HCT116 (cell line): ENCODE measurements around the gene F2RL2. TPM values are rescaled to one million over a fixed set of nuclear protein-coding genes. Genes with fewer than 3 reads are reported as not detected.

ENCODE experiments used
- ATAC-seq: fragments of 200-7000 bp; cut with Tn5 transposase; 2 replicates; pipeline ENCODE4 v1.9.1; 2020; ENCODE audit warnings: mild to moderate bottlenecking, moderate library complexity
- BruUV-seq: library from RNA; stranded (reverse); fragments of 400-500 nt; replicated peaks from 2 replicates; lab custom pipeline; 2021; lab: Mats Ljungman, UMichigan
- CTCF ChIA-PET: fragments of 300-600 bp; sonication (Branson Sonifier 250); formaldehyde crosslinking; loops from one replicate; lab custom pipeline; 2021; ENCODE audit warnings: antibody characterized with exemption; lab: Charles Lee
- POLR2A ChIA-PET: fragments of 300-600, 350-600 bp; sonication (Branson Sonifier 250); formaldehyde crosslinking; loops from one replicate; lab custom pipeline; 2021; ENCODE audit warnings: antibody characterized with exemption; lab: Charles Lee
- RAD21 ChIA-PET, 2 experiments: fragments of 300-600 bp; sonication (Branson Sonifier 250); formaldehyde crosslinking; loops; one replicate each; lab custom pipeline; 2023; ENCODE audit warnings: low total read pairs in 2 of 2; ENCODE audit not compliant: uncharacterized antibody in 2 of 2, unreplicated experiment in 2 of 2, low non-redundant PET in 1 of 2; lab: Charles Lee
- DNase-seq: peaks from one replicate; pipeline ENCODE4 v3.0.0-alpha.2; 2010; ENCODE audit warnings: low read depth, low spot score
- H2AFZ ChIP-seq: fragments of 200-600 bp; shearing (Covaris generic), sonication (generic); 2 replicates; pipeline ENCODE4 v1.6.1; 2017; ENCODE audit warnings: low read depth, mixed run types, mixed read lengths, antibody characterized with exemption, low read length; ENCODE audit not compliant: poor library complexity, severe bottlenecking
- H3K27ac ChIP-seq: 2 replicates; pipeline ENCODE4 v1.5.1; 2012; ENCODE audit warnings: low read depth, low read length
- H3K27me3 ChIP-seq: fragments of 200-600 bp; sonication (generic); 2 replicates; pipeline ENCODE4 v1.6.1; 2016; ENCODE audit warnings: mixed run types, low read length, mixed read lengths; ENCODE audit not compliant: insufficient read depth
- H3K36me3 ChIP-seq, 2 experiments: fragments of 200-500 bp in 1 of 2; fragments of 200-600 bp in 1 of 2; sonication (Bioruptor generic) in 1 of 2; sonication (generic) in 1 of 2; 2 replicates each; pipeline versions ENCODE4 v1.5.1 to v1.6.1; 2014 to 2016; ENCODE audit warnings: low read length in 2 of 2, inconsistent platforms in 1 of 2, mixed read lengths in 1 of 2, mixed run types in 1 of 2; ENCODE audit not compliant: insufficient read depth in 2 of 2, control insufficient read depth in 1 of 2
- H3K4me1 ChIP-seq, 2 experiments: fragments of 200-600 bp in 1 of 2; sonication (generic) in 1 of 2; 2 replicates each; pipeline versions ENCODE4 v1.5.1 to v1.6.1; 2012 to 2017; ENCODE audit warnings: low read length in 2 of 2, inconsistent platforms in 1 of 2, mild to moderate bottlenecking in 1 of 2, mixed read lengths in 1 of 2, mixed run types in 1 of 2, moderate library complexity in 1 of 2; ENCODE audit not compliant: insufficient read depth in 2 of 2, control insufficient read depth in 1 of 2
- H3K4me2 ChIP-seq: fragments of 200-600 bp; sonication (generic); 2 replicates; pipeline ENCODE4 v1.6.1; 2017; ENCODE audit warnings: mixed run types, low read length, mixed read lengths
- H3K4me3 ChIP-seq, 2 experiments: fragments of 200-600 bp in 1 of 2; sonication (generic) in 1 of 2; replicated peaks in 1 of 2; 2 replicates each; pipeline ENCODE4 v1.5.1; 2011 to 2016; ENCODE audit warnings: low read length in 2 of 2, control low read depth in 1 of 2, low read depth in 1 of 2, mild to moderate bottlenecking in 1 of 2, mixed read lengths in 1 of 2, mixed run types in 1 of 2
- H3K79me2 ChIP-seq: fragments of 200-600 bp; sonication (generic); 2 replicates; pipeline ENCODE4 v1.6.1; 2017; ENCODE audit warnings: mild to moderate bottlenecking, mixed run types, low read length, moderate library complexity, mixed read lengths; ENCODE audit not compliant: insufficient read depth
- H3K9ac ChIP-seq: fragments of 200-600 bp; sonication (generic); 2 replicates; pipeline ENCODE4 v1.6.1; 2016; ENCODE audit warnings: low read length, mixed read lengths
- H3K9me2 ChIP-seq: fragments of 200-600 bp; sonication (generic), shearing (Covaris generic); 2 replicates; pipeline ENCODE4 v1.6.1; 2017; ENCODE audit warnings: mixed run types, mild to moderate bottlenecking, moderate library complexity; ENCODE audit not compliant: insufficient read depth
- H3K9me3 ChIP-seq, 2 experiments: fragments of 200-500 bp in 1 of 2; fragments of 200-600 bp in 1 of 2; sonication (Bioruptor generic) in 1 of 2; sonication (generic) in 1 of 2; 2 replicates each; pipeline ENCODE4 v1.6.1; 2014 to 2017; ENCODE audit warnings: low read length in 2 of 2, mixed read lengths in 2 of 2, inconsistent platforms in 1 of 2, low read depth in 1 of 2, mild to moderate bottlenecking in 1 of 2, mixed run types in 1 of 2, moderate library complexity in 1 of 2; ENCODE audit not compliant: control insufficient read depth in 1 of 2, insufficient read depth in 1 of 2
- H4K20me1 ChIP-seq: fragments of 200-600 bp; sonication (generic), shearing (Covaris generic); 2 replicates; pipeline ENCODE4 v1.6.1; 2017; ENCODE audit warnings: mixed run types, mild to moderate bottlenecking, moderate library complexity; ENCODE audit not compliant: insufficient read depth
- CEBPB ChIP-seq: IDR thresholded peaks from 2 replicates; pipeline ENCODE4 v1.6.1; 2012; ENCODE audit warnings: low read depth
- EGR1 ChIP-seq: IDR thresholded peaks from 2 replicates; pipeline ENCODE4 v1.6.1; 2012; ENCODE audit warnings: low read depth
- ELF1 ChIP-seq: IDR thresholded peaks from 2 replicates; pipeline ENCODE4 v1.6.1; 2012; ENCODE audit warnings: low read depth, borderline replicate concordance
- EZH2 ChIP-seq: fragments of 200-600 bp; sonication (generic); IDR thresholded peaks from 2 replicates; pipeline ENCODE4 v1.6.1; 2017; ENCODE audit warnings: antibody characterized with exemption, mixed run types
- FOSL1 ChIP-seq: IDR thresholded peaks from 2 replicates; pipeline ENCODE4 v1.6.1; 2012; ENCODE audit warnings: low read depth
- POLR2A ChIP-seq: IDR thresholded peaks from 2 replicates; pipeline ENCODE4 v1.7.0; 2011; ENCODE audit warnings: borderline replicate concordance; ENCODE audit not compliant: insufficient read depth, insufficient read length; ENCODE audit errors: extremely low read depth
- RAD21 ChIP-seq: IDR thresholded peaks from 2 replicates; pipeline ENCODE4 v1.6.1; 2012; ENCODE audit warnings: low read depth, mild to moderate bottlenecking
- SIN3A ChIP-seq: IDR thresholded peaks from 2 replicates; pipeline ENCODE4 v1.6.1; 2012; ENCODE audit warnings: low read depth
- SP1 ChIP-seq: IDR thresholded peaks from 2 replicates; pipeline ENCODE4 v1.6.1; 2012; ENCODE audit warnings: low read depth
- TCF7L2 ChIP-seq: IDR thresholded peaks from 2 replicates; pipeline ENCODE4 v1.7.0; 2011; ENCODE audit warnings: borderline replicate concordance, inconsistent platforms; ENCODE audit not compliant: insufficient read depth, insufficient read length; ENCODE audit errors: extremely low read depth
- ZFX ChIP-seq: fragments of 450-650 bp; IDR thresholded peaks from 2 replicates; pipeline ENCODE4 v1.6.1; 2017
- ZNF274 ChIP-seq: fragments of 200-500 bp; sonication (Bioruptor generic); IDR thresholded peaks from 2 replicates; pipeline ENCODE4 v1.6.1; 2014; ENCODE audit warnings: mild to moderate bottlenecking, low read depth, low read length, inconsistent platforms
- intact Hi-C: fragments of 100-400 bp; cut with micrococcal nuclease; formaldehyde crosslinking; loops from 2 replicates; pipeline ENCODE4 v1.10.0; 2022
- total RNA-seq: library from RNA; stranded (reverse); gene quantifications from one replicate; pipeline ENCODE4 v1.2.1, GENCODE V29; 2021; ENCODE audit not compliant: unreplicated experiment
- TF ChIP-seq, protein P1 (sequence below): IDR thresholded peaks from 2 replicates; pipeline ENCODE4 v1.6.1; 2011; ENCODE audit warnings: mild to moderate bottlenecking, low read length, moderate library complexity; ENCODE audit not compliant: insufficient replicate concordance; ENCODE audit errors: extremely low read depth
- TF ChIP-seq, protein P2 (sequence below), 3 experiments: fragments of 200-600 bp in 1 of 3; sonication (generic) in 1 of 3; IDR thresholded peaks in 2 of 3; conservative IDR thresholded peaks in 1 of 3; 2 replicates each; pipeline ENCODE4 v1.5.1; 2012 to 2017; ENCODE audit warnings: low read depth in 2 of 3, low read length in 2 of 3, antibody characterized with exemption in 1 of 3, borderline replicate concordance in 1 of 3, control low read depth in 1 of 3, mild to moderate bottlenecking in 1 of 3, mixed read lengths in 1 of 3, mixed run types in 1 of 3, moderate library complexity in 1 of 3; ENCODE audit not compliant: insufficient read depth in 1 of 3
- TF ChIP-seq, protein P3 (sequence below): IDR thresholded peaks from 2 replicates; pipeline ENCODE4 v1.6.1; 2012

F2RL2 gene
- total RNA-seq, 1 experiment from 2014 or later, result 0.07 TPM

- ChIA-PET CTCF (interaction anchor here (2.6 kb wide), 1 partner anchor 189 kb away, joined by 7 read pairs; no protein-coding TSS in a partner anchor), RAD21 (no interaction called here)
- intact Hi-C loops, result no loop called here
Measured at GRCh38 chr5:76585783-76586217, 37.4 kb downstream of the F2RL2 start.

DNA sequence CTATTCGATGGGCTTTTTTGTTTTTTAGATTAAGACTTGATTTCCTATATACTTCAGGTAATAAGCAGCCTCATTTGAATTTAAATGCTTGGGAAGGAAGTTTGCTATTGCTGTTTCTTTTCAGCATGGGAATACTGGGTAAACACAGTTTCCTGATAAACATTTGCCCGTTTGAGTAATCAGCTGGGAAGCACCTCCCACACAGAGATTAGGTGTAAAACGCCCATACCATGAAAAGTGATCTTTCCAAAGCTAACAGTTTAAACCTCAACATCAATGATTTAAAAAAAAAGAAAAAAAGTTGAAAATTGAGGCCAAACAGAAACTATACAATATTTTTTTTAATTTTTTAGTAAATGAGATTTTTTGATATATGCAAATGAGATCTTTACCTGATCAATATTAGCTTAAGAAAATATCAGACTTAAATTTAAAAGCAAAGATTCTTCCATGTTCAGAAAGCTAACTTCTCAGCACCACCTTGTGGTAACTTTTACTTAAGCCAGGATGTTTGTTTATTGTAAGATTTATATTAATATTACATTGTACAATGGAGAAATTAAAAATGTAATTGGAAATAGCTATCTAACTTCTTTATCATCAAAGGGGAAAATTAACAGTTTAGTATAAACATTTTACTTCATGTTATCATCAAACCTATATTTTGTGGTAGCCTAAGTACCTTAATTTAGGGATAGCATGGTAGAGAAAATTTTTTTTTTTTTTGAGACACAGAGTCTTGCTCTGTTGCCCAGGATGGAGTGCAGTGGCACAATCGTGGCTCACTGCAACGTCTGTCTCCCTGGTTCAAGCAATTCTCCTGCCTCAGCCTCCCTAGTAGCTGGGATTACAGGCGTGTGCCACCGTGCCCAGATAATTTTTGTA, 39.8 kb downstream of the F2RL2 start:
- Histone ChIP-seq H4K20me1 (no peaks in the 10 kb centered on the region), H3K27ac (no peak overlapping the region), H3K4me3 (no peak overlapping the region), H3K4me2 (no peak overlapping the region), H3K4me1 (no peaks in the 10 kb centered on the region), H2AFZ (no peak overlapping the region), H3K9me2 (no peaks in the 10 kb centered on the region; the same call in 1 of the 2 replicates), H3K9me3 (no peaks in the 10 kb centered on the region), H3K9ac (no peak overlapping the region), H3K36me3 (no peaks in the 10 kb centered on the region), H3K79me2 (no peaks in the 10 kb centered on the region), H3K27me3 (no peaks in the 10 kb centered on the region)
- intact Hi-C loops, result loop anchor here (1.0 kb wide), 1 partner anchor 245 kb away; no protein-coding TSS in a partner anchor
- TF ChIP-seq ZFX (no peak), ELF1 (no peak), CEBPB (no peak), RAD21 (peak; percentile 73)
- TF ChIP-seq, protein P1, sequence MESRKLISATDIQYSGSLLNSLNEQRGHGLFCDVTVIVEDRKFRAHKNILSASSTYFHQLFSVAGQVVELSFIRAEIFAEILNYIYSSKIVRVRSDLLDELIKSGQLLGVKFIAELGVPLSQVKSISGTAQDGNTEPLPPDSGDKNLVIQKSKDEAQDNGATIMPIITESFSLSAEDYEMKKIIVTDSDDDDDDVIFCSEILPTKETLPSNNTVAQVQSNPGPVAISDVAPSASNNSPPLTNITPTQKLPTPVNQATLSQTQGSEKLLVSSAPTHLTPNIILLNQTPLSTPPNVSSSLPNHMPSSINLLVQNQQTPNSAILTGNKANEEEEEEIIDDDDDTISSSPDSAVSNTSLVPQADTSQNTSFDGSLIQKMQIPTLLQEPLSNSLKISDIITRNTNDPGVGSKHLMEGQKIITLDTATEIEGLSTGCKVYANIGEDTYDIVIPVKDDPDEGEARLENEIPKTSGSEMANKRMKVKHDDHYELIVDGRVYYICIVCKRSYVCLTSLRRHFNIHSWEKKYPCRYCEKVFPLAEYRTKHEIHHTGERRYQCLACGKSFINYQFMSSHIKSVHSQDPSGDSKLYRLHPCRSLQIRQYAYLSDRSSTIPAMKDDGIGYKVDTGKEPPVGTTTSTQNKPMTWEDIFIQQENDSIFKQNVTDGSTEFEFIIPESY, result no peak
- TF ChIP-seq, protein P2, sequence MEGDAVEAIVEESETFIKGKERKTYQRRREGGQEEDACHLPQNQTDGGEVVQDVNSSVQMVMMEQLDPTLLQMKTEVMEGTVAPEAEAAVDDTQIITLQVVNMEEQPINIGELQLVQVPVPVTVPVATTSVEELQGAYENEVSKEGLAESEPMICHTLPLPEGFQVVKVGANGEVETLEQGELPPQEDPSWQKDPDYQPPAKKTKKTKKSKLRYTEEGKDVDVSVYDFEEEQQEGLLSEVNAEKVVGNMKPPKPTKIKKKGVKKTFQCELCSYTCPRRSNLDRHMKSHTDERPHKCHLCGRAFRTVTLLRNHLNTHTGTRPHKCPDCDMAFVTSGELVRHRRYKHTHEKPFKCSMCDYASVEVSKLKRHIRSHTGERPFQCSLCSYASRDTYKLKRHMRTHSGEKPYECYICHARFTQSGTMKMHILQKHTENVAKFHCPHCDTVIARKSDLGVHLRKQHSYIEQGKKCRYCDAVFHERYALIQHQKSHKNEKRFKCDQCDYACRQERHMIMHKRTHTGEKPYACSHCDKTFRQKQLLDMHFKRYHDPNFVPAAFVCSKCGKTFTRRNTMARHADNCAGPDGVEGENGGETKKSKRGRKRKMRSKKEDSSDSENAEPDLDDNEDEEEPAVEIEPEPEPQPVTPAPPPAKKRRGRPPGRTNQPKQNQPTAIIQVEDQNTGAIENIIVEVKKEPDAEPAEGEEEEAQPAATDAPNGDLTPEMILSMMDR (IDR thresholded peaks at IDR 0.05 in 2 of 3, conservative IDR thresholded peaks at IDR 0.05 in 1 of 3; ENCODE audit: borderline replicate concordance in 1 of 3, insufficient read depth in 1 of 3, low read depth in 2 of 3, low read length in 2 of 3), result peak; percentile 41 to 51 (median 51); a peak in 5 of 6 replicates
- DNase-seq (peak; percentile 16), ATAC-seq (no peak)
- no TSS peak for BruUV-seq
- CTCF ChIA-PET, result interaction anchor here (0.5 to 2.6 kb wide), 20 partner anchors 8 to 1915 kb away, joined by 3 to 14 read pairs (median 4); no protein-coding TSS in a partner anchor
- RAD21 ChIA-PET, result interaction anchor here in 1 of 2 experiments (1.0 kb wide), 1 partner anchor 191 kb away, joined by 3 read pairs; no protein-coding TSS in a partner anchor
- POLR2A ChIA-PET, result interaction anchor here (0.7 kb wide), 1 partner anchor 39 kb away, joined by 3 read pairs; no protein-coding TSS in a partner anchor

More at GRCh38 chr5:76585783-76586217, 37.4 kb downstream of the F2RL2 start:
- no peak for ATAC-seq
- no peaks in the 10 kb centered on the region for H3K27me3 ChIP-seq
- no peak overlapping the region for H3K4me2 ChIP-seq
- no peak overlapping the region for H3K9ac ChIP-seq
- no peaks in the 10 kb centered on the region for H3K9me3 ChIP-seq
- no TSS peak for BruUV-seq
- no peak for TF ChIP-seq EGR1
- TF ChIP-seq EZH2, result no peak
- TF ChIP-seq TCF7L2, result no peak
- TF ChIP-seq, protein P3, sequence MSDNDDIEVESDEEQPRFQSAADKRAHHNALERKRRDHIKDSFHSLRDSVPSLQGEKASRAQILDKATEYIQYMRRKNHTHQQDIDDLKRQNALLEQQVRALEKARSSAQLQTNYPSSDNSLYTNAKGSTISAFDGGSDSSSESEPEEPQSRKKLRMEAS, result no peak
- TF ChIP-seq ZNF274, result no peak
- no peak for TF ChIP-seq SP1
- TF ChIP-seq SIN3A, result no peak
- TF ChIP-seq FOSL1, result no peak
- TF ChIP-seq POLR2A, result no peak
- H3K9me2 ChIP-seq, result peaks cover 2% of the 10 kb centered on the region; the same call in 1 of the 2 replicates
- H3K36me3 ChIP-seq, result no peaks in the 10 kb centered on the region
- POLR2A ChIA-PET, result no interaction called here
- no peaks in the 10 kb centered on the region for H4K20me1 ChIP-seq
- no peaks in the 10 kb centered on the region for H3K4me1 ChIP-seq
- H3K27ac ChIP-seq, result no peak overlapping the region
- H3K79me2 ChIP-seq, result no peaks in the 10 kb centered on the region
- no peak for DNase-seq
- no peak overlapping the region for H2AFZ ChIP-seq
- H3K4me3 ChIP-seq, result no peak overlapping the region
